DMS153 (cell line): ENCODE data around the gene ZNF547.

Experiments
- DNase-seq: peaks from one replicate; lab custom pipeline; 2025; lab: John Stamatoyannopoulos, UW

Gene ZNF547

DNA sequence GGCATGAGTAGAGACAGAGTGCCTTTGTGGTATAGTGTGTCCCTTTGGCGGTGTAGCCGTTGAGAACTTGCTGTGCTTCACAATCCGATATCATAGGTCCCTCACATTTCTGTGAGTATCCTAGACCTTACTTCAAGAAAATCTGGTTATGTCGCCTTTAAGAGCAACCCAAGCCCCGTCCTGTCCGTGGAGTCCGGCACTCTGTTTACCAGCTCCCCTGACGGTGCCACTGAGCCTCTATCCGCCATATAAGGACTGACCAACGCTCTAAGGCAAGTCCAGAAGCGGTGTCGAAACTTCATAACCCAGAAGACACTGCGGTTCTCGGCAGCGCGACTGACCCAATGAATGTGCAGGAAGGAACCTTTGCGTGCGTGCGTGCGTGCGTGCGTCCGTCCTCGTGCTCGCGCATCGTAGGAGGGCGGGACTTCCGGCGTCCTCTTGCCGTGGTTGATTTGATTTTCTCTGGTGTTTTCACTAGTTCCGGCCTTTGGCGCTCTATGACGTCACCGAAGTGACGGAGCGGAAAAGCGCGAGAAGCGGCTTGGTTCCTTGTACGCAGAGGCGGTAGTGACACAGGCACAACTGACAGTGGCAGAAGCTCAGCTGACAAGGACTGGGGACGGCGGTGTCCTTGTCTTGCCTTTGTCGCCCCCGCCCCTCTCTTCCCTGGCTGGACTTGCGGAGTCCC lies at the start of gene ZNF547, which contains the start of gene TRAPPC2B:
ZNF547 (plus strand) TSS at position 555 of the 691 bp plus-strand sequence. CDS start 5,005 bp downstream, outside the sequence.
TRAPPC2B (plus strand) TSS at position 555 of the 691 bp plus-strand sequence. CDS start 1,283 bp downstream, outside the sequence.
- DNase-seq: peak; percentile 95

- DNase-seq: peak; percentile 3
Observed at GRCh38 chr19:57314146-57314545, 49.2 kb upstream of the ZNF547 start.

- no peak for DNase-seq
Observed at GRCh38 chr19:57317503-57317902, 45.8 kb upstream of the ZNF547 start.

DNA sequence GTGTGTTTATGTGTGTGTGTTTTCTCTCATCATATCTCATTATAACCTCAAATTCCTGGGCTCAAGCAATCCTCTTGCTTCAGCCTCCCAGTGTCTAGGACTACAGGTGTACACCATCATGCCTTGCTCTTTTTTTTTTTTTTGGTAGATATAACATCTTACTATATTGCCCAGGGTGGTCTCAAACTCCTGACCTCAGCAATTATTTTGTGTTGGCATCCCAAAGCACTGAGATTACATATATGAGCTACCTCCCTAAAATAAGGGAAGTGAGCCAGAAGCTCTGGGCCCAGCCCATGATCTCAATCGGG lies 43.5 kb upstream of the ZNF547 start:
- DNase-seq: no peak

DNA sequence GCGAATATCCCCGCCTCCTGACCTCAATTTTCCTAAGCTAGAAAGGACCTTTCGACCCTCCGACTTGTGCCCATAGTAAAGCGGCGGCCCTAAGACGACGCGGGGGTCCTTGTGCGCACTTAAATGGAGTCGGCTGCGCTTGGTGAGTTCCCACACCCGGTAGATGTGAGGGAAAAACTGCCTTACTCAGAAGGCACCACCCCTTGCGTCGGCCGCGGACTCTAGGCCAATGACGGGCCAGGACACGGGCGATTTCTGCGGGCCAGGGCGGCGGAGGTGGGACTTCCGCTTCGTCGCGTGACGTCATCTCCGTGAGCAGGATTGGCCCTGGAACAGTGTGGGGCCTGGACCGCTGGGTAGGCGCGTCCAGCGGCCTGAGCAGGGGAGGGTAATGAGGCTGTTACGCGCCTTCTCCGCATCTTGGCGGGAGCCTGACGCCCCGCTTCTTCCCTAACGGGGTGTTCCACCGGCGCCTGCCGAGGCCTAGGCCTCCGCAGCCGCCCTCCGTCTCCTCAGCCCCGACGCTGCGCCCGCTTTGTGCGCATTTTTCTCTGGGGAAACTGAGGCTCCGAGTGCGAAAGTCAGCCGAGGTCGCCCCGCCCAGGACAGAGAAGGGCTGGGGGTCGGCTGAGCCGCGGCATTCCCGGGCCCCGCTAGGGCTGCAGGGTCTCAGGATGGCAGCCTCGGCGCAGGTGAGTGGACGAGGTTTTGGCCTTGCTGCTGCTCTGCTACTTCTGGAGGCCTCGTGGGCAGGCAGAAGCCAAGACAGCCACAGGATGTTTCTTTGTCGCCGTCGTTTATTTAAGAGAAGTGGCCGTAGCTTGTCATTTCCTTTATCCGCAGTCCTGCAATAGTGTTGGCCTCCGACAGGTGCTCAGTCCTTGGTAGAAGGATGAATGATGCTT lies 42.9 kb upstream of the ZNF547 start, which contains the start of gene ZNF543:
ZNF543 (plus strand) TSS at position 293 of the 905 bp plus-strand sequence; CDS start at position 675, 382 bp downstream.
- peak; percentile 89 for DNase-seq

- no peak for DNase-seq
Observed at GRCh38 chr19:57321116-57321515, 42.2 kb upstream of the ZNF547 start.

- DNase-seq: no peak
Observed at GRCh38 chr19:57321751-57322150, 41.6 kb upstream of the ZNF547 start.

DNA sequence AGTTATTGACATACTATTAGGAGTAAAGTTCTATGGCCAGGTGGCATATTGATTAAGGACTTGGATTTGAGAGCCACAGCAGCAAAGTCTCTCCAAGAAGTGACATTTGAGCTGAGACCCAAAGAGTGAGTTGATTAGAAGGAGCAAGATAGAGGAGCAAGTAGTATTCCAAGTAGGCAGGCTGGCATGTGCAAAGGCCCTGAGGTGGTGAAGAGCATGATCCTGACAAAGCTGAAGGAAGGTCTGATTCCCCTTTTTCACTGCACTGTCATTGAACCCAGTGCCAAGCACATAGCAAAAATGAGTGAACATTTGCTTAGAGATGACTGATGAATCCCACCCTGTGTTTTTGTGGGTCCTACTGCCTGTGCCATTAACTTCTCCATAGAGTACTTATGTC lies 38.4 kb upstream of the ZNF547 start:
- no peak for DNase-seq

- no peak for DNase-seq
Observed at GRCh38 chr19:57327993-57328392, 35.4 kb upstream of the ZNF547 start.

DNA sequence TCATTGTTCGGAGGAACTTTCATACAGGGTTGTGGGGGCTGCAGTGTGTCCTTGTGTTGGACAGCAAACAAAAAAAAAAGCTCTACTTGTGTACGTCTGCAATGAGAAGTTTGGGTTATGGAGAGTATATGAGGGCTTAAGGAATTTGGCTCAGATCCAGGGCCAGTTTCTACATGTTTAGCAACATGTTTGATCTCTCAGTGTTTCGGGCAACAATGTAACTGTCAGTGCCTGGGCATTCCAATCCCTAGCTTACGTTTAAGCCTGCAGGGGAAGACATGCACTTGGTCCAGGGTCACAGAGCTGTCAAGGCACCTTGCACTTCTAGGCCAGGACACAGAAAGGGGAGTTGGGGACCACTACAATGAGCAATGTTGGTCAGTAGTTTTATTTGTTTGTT lies 29.2 kb upstream of the ZNF547 start:
- no peak for DNase-seq

- DNase-seq: no peak
Observed at GRCh38 chr19:57338877-57339276, 24.5 kb upstream of the ZNF547 start.

GRCh38 chr19:57342582-57342981 lies 20.8 kb upstream of the ZNF547 start:
- DNase-seq: no peak

DNA sequence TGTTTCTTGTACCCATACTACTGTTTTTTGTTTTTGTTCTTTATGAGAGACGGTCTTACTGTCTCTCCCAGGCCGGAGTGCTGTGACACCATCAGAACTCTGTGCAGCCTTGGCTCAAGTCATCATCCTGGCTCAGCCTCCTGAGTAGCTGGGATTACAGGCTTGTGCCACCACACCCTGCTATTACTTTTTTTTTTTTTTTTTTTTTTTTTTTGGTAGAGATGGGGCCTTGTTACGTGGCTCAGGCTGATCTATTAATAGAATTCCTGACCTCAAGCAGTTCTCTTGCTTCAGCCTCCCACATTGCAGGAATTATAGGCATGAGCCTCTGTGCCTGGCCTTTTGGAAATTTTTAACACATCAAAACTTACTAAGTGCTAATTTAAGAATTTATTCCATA lies 15.2 kb upstream of the ZNF547 start:
- DNase-seq: no peak

- peak; percentile 64 for DNase-seq
Observed at GRCh38 chr19:57350877-57351805, 12.2 kb upstream of the ZNF547 start, which contains the start of gene ZNF304. Gene ZNF304, plus strand, starts transcription at chr19:57351271. Its CDS starts 394 bp downstream, at chr19:57351665.

DNA sequence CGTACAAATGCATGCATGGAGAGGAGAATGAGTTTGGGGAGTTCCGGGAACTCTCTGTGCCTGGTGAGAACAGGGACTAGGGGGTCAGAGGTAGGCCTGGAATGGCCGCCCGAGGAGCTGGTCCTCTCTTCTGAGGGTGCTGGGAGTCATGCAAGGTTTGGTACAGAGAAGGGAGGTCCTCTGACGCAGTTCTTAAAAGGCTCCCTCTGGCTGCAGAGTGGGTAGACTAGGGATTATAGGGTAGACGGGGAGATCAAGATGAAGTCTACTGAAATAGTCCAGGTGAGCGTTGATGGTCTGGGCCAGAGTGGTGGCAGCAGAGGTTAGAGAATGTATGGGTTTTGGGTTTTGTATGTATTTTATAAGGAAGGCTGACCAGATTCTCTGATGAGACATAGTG lies 11.5 kb upstream of the ZNF547 start:
- no peak for DNase-seq

DNA sequence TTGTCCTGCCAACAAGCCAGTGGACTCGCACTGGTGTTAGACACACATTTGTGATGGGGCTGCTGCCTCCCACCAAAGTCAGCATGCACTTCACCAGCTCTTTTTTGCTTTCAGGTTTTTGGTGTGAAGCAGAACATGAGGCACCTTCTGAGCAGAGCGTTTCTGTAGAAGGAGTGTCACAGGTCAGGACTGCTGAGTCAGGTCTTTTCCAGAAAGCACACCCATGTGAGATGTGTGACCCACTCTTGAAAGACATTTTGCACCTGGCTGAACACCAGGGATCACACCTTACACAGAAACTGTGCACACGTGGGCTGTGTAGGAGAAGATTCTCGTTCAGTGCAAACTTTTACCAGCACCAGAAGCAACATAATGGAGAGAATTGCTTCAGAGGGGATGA lies 7.4 kb upstream of the ZNF547 start:
- DNase-seq: no peak

DNA sequence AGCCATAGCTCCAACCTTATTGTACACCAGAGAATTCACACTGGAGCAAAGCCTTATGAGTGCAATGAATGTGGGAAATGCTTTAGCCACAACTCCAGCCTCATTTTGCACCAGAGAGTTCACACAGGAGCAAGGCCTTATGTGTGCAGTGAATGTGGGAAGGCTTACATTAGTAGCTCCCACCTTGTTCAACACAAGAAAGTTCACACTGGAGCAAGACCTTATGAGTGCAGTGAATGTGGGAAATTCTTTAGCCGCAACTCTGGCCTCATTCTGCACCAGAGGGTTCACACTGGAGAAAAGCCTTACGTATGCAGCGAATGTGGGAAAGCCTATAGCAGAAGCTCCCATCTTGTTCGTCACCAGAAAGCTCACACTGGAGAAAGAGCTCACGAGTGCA lies 5.9 kb upstream of the ZNF547 start:
- no peak for DNase-seq

DNA sequence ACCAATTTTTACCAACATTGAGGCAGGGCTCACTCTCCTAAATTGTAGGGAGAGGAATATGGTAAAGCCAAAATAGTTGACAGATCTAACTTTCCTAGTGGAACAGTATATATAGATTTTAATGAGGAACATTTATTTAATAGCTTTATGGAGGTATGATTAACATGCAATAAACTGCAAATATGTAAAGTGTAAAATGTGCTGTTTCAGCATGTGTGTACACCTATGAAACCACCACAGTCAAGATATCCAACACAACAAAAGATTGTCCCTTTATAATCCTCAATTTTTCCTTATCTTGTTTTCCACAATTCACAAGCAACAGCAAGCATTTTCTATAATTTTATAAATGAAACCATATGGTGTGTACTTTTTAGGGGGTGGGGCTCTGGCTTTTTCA lies 4.1 kb upstream of the ZNF547 start:
- DNase-seq: no peak

DNA sequence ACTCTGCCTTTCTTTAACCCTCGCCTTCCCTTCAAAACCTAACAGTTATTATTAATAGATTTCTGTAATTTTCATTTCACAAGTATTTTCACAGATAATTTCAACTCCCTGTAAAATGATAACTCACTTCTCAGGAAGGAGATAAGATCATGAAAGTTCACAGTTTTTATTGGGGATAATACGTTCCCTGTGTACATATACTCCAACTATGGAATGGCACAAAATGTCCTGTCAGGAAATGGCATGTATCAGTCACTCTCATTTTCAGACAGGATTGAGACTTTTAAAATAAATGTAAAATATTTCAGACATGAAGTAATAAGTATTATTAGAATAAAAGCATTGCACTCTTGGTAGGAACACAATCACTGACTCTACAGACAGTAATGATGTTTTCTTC lies 932 bp upstream of the ZNF547 start:
- DNase-seq: no peak

- DNase-seq: no peak
Observed at GRCh38 chr19:57363688-57364181, 384 bp downstream of the ZNF547 start.

DNA sequence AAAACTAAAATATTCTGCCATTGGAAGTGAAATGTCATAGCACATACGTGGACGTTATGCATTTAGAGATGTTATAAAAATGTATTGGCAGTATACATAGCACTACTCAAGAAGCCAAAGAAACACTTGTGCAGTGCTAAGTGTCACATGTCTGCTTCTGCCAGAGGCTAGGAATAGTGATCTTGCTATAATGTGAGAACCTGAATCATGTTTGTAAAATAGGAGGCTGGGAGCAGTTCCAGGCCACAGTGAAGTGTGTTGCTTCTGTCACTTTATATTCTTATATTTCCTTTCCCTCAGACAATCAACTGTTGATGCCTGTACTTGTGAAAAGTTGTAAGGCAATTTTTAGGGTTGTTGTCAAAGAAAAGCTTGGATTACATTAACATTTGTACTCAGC lies 3.4 kb downstream of the ZNF547 start:
- DNase-seq: no peak

- no peak for DNase-seq
Observed at GRCh38 chr19:57374179-57374578, 10.8 kb downstream of the ZNF547 start.
